GM21723 (cell line): ENCODE measurements around the gene SEC61B.
"Not testable (repeated sequence)": the region's sequence is repeated elsewhere in the genome, so short reads cannot be mapped to it uniquely, and the experiment has no call there.

Experiments
- ATAC-seq: cut with Tn5 transposase; IDR thresholded peaks from one replicate; pipeline ENCODE4 v1.9.1; 2021; ENCODE audit warnings: mild to moderate bottlenecking, moderate library complexity; ENCODE audit not compliant: unreplicated experiment

The SEC61B gene

GRCh38 chr9:99190597-99191283 is 31.3 kb upstream of the SEC61B start:
- ATAC-seq, result no peak

GRCh38 chr9:99192786-99193465 is 29.2 kb upstream of the SEC61B start:
- no peak for ATAC-seq

- no peak for ATAC-seq
These were observed 28.6 kb upstream of the SEC61B start for GRCh38 chr9:99193466-99193821.

- ATAC-seq, result not testable (repeated sequence)
These were observed 25.6 kb upstream of the SEC61B start for GRCh38 chr9:99196484-99196883.

- ATAC-seq, result no peak
These were observed 24.9 kb upstream of the SEC61B start for GRCh38 chr9:99197124-99197630.

- no peak for ATAC-seq
These were observed 24.1 kb upstream of the SEC61B start for GRCh38 chr9:99197987-99198386.

- ATAC-seq, result no peak
These were observed 22.0 kb upstream of the SEC61B start for GRCh38 chr9:99199938-99200539.

- no peak for ATAC-seq
These were observed 20.5 kb upstream of the SEC61B start for GRCh38 chr9:99201603-99202002.

- no peak for ATAC-seq
These were observed 11.5 kb upstream of the SEC61B start for GRCh38 chr9:99210572-99210971.

GRCh38 chr9:99211746-99212145 is 10.3 kb upstream of the SEC61B start:
- ATAC-seq, result no peak

GRCh38 chr9:99213197-99213596 is 8.9 kb upstream of the SEC61B start:
- ATAC-seq, result no peak

GRCh38 chr9:99216073-99216472 is 6.0 kb upstream of the SEC61B start:
- ATAC-seq, result no peak

- no peak for ATAC-seq
These were observed 2.1 kb upstream of the SEC61B start for GRCh38 chr9:99220011-99220410.

- no peak for ATAC-seq
These were observed 839 bp upstream of the SEC61B start for GRCh38 chr9:99221266-99221620.

- no peak for ATAC-seq
These were observed 561 bp downstream of the SEC61B start for GRCh38 chr9:99222416-99223270.

GRCh38 chr9:99224445-99224844 is 2.4 kb downstream of the SEC61B start:
- no peak for ATAC-seq

- no peak for ATAC-seq
These were observed 4.0 kb downstream of the SEC61B start for GRCh38 chr9:99226054-99226453.

GRCh38 chr9:99230206-99230605 is 8.1 kb downstream of the SEC61B start:
- no peak for ATAC-seq

GRCh38 chr9:99231711-99232110 is 9.6 kb downstream of the SEC61B start:
- ATAC-seq, result no peak

GRCh38 chr9:99234618-99235017 is 12.5 kb downstream of the SEC61B start:
- no peak for ATAC-seq

- no peak for ATAC-seq
These were observed 13.0 kb downstream of the SEC61B start for GRCh38 chr9:99235069-99235468.
